Tibial artery (tissue), 4 donors: ENCODE measurements around the gene IL1A.

ENCODE experiments used
- DNase-seq, 2 donors: peaks; one replicate each; pipeline ENCODE4 v3.0.0-alpha.2; 2019
- H3K27ac ChIP-seq, 2 donors: fragments of 200-600 bp; sonication (generic) in 1 of 2; 1 replicate in 1 of 2; 2 replicates in 1 of 2; pipeline ENCODE4 v1.5.1; 2018 to 2019; ENCODE audit warnings: mild to moderate bottlenecking in 1 of 2
- H3K27me3 ChIP-seq, 2 donors: fragments of 200-600 bp; sonication (generic) in 1 of 2; one replicate each; pipeline versions ENCODE4 v1.5.1 to v1.6.0; 2016 to 2019
- H3K36me3 ChIP-seq, 3 donors: fragments of 200-600 bp; sonication (generic) in 2 of 3; one replicate each; pipeline ENCODE4 v1.5.1; 2016 to 2019; ENCODE audit warnings: mild to moderate bottlenecking in 2 of 3
- H3K4me1 ChIP-seq, 4 donors: fragments of 200-600 bp; sonication (generic) in 2 of 4; 1 replicate in 3 of 4; 2 replicates in 1 of 4; pipeline ENCODE4 v1.5.1; 2016 to 2019
- H3K4me3 ChIP-seq, 2 donors: fragments of 200-600 bp; sonication (generic) in 1 of 2; 1 replicate in 1 of 2; 2 replicates in 1 of 2; pipeline ENCODE4 v1.5.1; 2018 to 2019; ENCODE audit warnings: mild to moderate bottlenecking in 2 of 2
- H3K9me3 ChIP-seq, 3 donors: fragments of 200-600 bp; sonication (generic) in 1 of 3; one replicate each; pipeline ENCODE4 v1.5.1; 2016 to 2019
- intact Hi-C: fragments of 100-400 bp; cut with DNase I; formaldehyde crosslinking; loops from one replicate; pipeline ENCODE4 v1.15.0; 2023; ENCODE audit warnings: low total_unique reads
- TF ChIP-seq, protein P1 (sequence below), 2 experiments: fragments of 200-600 bp in 1 of 2; fragments of 450-650 bp in 1 of 2; IDR thresholded peaks; one replicate each; pipeline ENCODE4 v1.5.1; 2017 to 2019; ENCODE audit warnings: antibody characterized with exemption in 2 of 2, mild to moderate bottlenecking in 1 of 2, moderate library complexity in 1 of 2

IL1A gene

DNA sequence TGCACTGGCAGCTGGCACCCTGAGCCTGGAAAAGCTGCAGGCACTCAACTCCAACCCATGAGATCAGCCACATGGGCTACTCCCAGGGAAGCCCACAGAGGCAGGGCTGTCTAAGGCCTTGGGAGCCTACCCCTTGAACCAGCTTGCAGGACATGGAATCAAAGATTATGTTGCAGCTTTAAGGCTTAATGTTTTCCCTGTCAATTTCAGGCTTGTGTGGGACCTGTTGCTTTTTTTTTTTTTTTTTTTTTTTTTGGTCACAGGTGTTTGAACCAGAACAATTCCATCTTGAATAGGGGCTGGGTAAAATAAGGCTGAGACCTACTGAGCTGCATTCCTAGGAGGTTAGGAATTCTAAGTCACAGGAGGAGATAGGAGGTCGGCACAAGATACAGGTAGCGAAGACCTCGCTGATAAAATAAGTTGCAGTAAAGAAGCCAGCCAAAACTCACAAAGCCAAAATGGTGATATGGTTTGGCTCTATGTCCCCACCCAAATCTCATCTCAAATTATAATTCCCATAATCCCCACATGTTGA is 7.5 kb upstream of the IL1A start:
- Histone ChIP-seq H3K9me3 (no peaks in the 10 kb centered on the region), H3K27me3 (no peaks in the 10 kb centered on the region), H3K36me3 (no peaks in the 10 kb centered on the region), H3K4me3 (no peak overlapping the region), H3K27ac (no peak overlapping the region), H3K4me1 (no peaks in the 10 kb centered on the region)
- DNase-seq: no peak
- TF ChIP-seq, protein P1, sequence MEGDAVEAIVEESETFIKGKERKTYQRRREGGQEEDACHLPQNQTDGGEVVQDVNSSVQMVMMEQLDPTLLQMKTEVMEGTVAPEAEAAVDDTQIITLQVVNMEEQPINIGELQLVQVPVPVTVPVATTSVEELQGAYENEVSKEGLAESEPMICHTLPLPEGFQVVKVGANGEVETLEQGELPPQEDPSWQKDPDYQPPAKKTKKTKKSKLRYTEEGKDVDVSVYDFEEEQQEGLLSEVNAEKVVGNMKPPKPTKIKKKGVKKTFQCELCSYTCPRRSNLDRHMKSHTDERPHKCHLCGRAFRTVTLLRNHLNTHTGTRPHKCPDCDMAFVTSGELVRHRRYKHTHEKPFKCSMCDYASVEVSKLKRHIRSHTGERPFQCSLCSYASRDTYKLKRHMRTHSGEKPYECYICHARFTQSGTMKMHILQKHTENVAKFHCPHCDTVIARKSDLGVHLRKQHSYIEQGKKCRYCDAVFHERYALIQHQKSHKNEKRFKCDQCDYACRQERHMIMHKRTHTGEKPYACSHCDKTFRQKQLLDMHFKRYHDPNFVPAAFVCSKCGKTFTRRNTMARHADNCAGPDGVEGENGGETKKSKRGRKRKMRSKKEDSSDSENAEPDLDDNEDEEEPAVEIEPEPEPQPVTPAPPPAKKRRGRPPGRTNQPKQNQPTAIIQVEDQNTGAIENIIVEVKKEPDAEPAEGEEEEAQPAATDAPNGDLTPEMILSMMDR (IDR thresholded peaks at IDR 0.05): no peak
- intact Hi-C loops: no loop called here

DNA sequence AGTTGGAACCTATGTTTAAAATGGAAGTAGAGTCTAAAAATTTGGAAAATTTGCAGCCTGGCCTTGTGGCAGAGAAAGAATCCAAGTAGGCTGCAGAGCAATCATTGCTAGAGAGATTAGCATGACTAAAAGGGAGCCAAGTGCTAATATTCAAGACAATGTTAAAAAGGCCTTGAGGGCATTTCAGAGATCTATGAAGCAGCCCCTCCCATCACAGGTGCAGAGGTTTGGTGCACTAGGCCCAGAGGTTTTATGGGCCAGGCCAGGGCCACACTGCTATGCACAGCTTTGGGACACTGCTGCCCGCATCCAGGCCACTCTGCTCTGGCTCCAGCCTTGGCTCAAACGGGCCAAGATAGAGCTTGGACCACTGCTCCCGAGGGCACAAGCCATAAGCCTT is 6.7 kb upstream of the IL1A start:
- Histone ChIP-seq H3K27ac (no peak overlapping the region), H3K4me3 (no peak overlapping the region), H3K9me3 (no peaks in the 10 kb centered on the region), H3K4me1 (no peaks in the 10 kb centered on the region), H3K36me3 (no peaks in the 10 kb centered on the region), H3K27me3 (no peaks in the 10 kb centered on the region)
- intact Hi-C loops: no loop called here
- no peak for DNase-seq
- TF ChIP-seq, protein P1 (IDR thresholded peaks at IDR 0.05): no peak

- TF ChIP-seq, protein P1 (IDR thresholded peaks at IDR 0.05): no peak
- intact Hi-C loops: no loop called here
- no peak for DNase-seq
Measured at GRCh38 chr2:112790305-112790704, 6.0 kb upstream of the IL1A start.

DNA sequence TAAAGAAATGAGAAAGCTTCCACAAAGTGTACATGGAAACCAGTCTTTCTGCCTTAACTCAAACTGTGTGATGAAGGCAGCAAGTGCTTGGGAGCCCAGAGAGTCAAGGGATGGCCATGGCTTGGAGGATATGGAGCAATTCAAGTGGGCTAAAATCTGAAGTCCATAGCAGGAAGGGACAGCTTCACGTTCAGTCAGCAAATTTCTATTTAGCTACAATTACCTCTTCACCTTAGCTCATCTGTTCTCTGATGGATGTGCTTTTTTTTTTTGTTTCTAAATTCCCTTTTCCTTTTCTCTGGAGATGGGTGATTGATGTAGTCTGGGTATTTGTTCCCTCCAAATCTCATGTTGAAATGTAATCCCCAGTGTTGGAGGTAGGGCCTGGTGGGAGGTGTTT is 4.9 kb upstream of the IL1A start:
- Histone ChIP-seq H3K36me3 (no peaks in the 10 kb centered on the region), H3K4me3 (no peak overlapping the region), H3K4me1 (no peaks in the 10 kb centered on the region), H3K27me3 (no peaks in the 10 kb centered on the region), H3K27ac (no peak overlapping the region), H3K9me3 (no peaks in the 10 kb centered on the region)
- TF ChIP-seq, protein P1 (IDR thresholded peaks at IDR 0.05): no peak
- intact Hi-C loops: no loop called here
- no peak for DNase-seq

More at GRCh38 chr2:112790305-112790704, 6.0 kb upstream of the IL1A start:
- no peaks in the 10 kb centered on the region for H3K9me3 ChIP-seq
- H3K27me3 ChIP-seq: no peaks in the 10 kb centered on the region
- H3K27ac ChIP-seq: no peak overlapping the region
- no peaks in the 10 kb centered on the region for H3K36me3 ChIP-seq
- H3K4me1 ChIP-seq: no peaks in the 10 kb centered on the region
- H3K4me3 ChIP-seq: no peak overlapping the region

DNA sequence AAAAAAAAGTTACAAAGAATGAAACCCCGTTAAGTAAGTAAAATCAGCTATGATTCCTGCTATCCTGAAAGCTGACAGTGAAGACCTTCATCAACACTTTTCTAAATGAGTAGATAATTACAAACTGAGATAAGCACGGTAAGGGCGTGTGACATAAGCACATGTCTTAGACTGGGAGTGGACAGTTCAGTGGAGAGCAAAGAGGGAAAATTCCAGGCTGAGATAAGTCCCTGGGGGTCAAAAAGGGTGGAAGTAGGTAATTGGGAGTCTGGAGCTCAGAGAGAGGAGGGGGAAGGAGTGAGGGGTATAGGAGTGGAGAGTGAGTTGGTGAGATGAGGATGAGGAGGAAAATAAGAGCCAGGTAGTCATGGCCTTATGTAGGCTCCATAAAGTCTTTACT is 4.4 kb upstream of the IL1A start:
- intact Hi-C loops: no loop called here
- no peaks in the 10 kb centered on the region for H3K4me1 ChIP-seq

More for the DNA sequence above, 4.4 kb upstream of the IL1A start:
- Histone ChIP-seq H3K9me3 (no peaks in the 10 kb centered on the region), H3K27ac (no peak overlapping the region), H3K27me3 (no peaks in the 10 kb centered on the region), H3K36me3 (no peaks in the 10 kb centered on the region), H3K4me3 (no peak overlapping the region)
- TF ChIP-seq, protein P1 (IDR thresholded peaks at IDR 0.05): no peak
- no peak for DNase-seq
